GM23338 (cell line): Measurements from ENCODE around the gene CELF2. TPM values are rescaled to one million over a fixed set of nuclear protein-coding genes. Genes with fewer than 3 reads are reported as not detected.

ENCODE experiments used
- ATAC-seq: fragments of 200-7000 bp; cut with Tn5 transposase; 3 replicates; pipeline ENCODE4 v1.9.1; 2020
- DNase-seq: peaks from one replicate; pipeline ENCODE4 v3.0.0-alpha.2; 2015; ENCODE audit warnings: low spot score
- H2AFZ ChIP-seq: fragments of 200-600 bp; sonication (generic); 2 replicates; pipeline ENCODE4 v1.8.0; 2016; ENCODE audit warnings: antibody characterized with exemption, mild to moderate bottlenecking, moderate library complexity
- H3F3A ChIP-seq: fragments of 200-600 bp; sonication (generic); replicated peaks from 2 replicates; pipeline ENCODE4 v1.8.0; 2017; ENCODE audit warnings: antibody characterized with exemption, mixed run types, low read depth
- H3K27ac ChIP-seq: fragments of 200-600 bp; sonication (generic); 2 replicates; pipeline ENCODE4 v1.6.1; 2016; ENCODE audit warnings: low read depth
- H3K27me3 ChIP-seq: fragments of 200-600 bp; sonication (generic); 2 replicates; pipeline ENCODE4 v1.8.0; 2016; ENCODE audit warnings: mild to moderate bottlenecking, mixed run types, moderate library complexity; ENCODE audit not compliant: insufficient read depth
- H3K36me3 ChIP-seq: fragments of 200-600 bp; sonication (generic); 2 replicates; pipeline ENCODE4 v1.8.0; 2016; ENCODE audit warnings: mild to moderate bottlenecking; ENCODE audit not compliant: insufficient read depth
- H3K4me1 ChIP-seq: fragments of 200-600 bp; sonication (generic); 2 replicates; pipeline ENCODE4 v1.8.0; 2016; ENCODE audit warnings: mild to moderate bottlenecking, moderate library complexity; ENCODE audit not compliant: insufficient read depth
- H3K4me2 ChIP-seq: fragments of 200-600 bp; sonication (generic); 2 replicates; pipeline ENCODE4 v1.7.1; 2017; ENCODE audit warnings: mixed run types
- H3K4me3 ChIP-seq: fragments of 200-600 bp; sonication (generic); 2 replicates; pipeline ENCODE4 v1.6.1; 2016; ENCODE audit warnings: mixed run types
- H3K79me2 ChIP-seq: fragments of 200-600 bp; sonication (generic); replicated peaks from 2 replicates; pipeline ENCODE4 v1.8.0; 2017; ENCODE audit warnings: mild to moderate bottlenecking; ENCODE audit not compliant: insufficient read depth
- H3K9me2 ChIP-seq: fragments of 200-600 bp; sonication (generic); 2 replicates; pipeline ENCODE4 v1.8.0; 2017; ENCODE audit not compliant: insufficient read depth
- H4K20me1 ChIP-seq: fragments of 200-600 bp; sonication (generic); replicated peaks from 2 replicates; pipeline ENCODE4 v1.8.0; 2017; ENCODE audit warnings: mild to moderate bottlenecking; ENCODE audit not compliant: insufficient read depth
- H3K27ac Mint-ChIP-seq: 2 replicates; pipeline ENCODE4 v1.8.0; 2020; ENCODE audit warnings: inconsistent platforms, mild to moderate bottlenecking, moderate library complexity, mixed read lengths
- H3K27me3 Mint-ChIP-seq: 3 replicates; pipeline ENCODE4 v1.8.0; 2022; ENCODE audit warnings: low read depth, mild to moderate bottlenecking, moderate library complexity, mixed read lengths, inconsistent platforms; ENCODE audit not compliant: insufficient read depth, poor library complexity
- H3K36me3 Mint-ChIP-seq: 3 replicates; pipeline ENCODE4 v1.8.0; 2021; ENCODE audit warnings: low read depth, mild to moderate bottlenecking, inconsistent platforms, moderate library complexity, mixed read lengths
- H3K4me1 Mint-ChIP-seq: 3 replicates; pipeline ENCODE4 v1.8.0; 2020; ENCODE audit warnings: mild to moderate bottlenecking, inconsistent platforms, mixed read lengths
- H3K4me3 Mint-ChIP-seq: 3 replicates; pipeline ENCODE4 v1.8.0; 2021; ENCODE audit warnings: moderate library complexity, mild to moderate bottlenecking, inconsistent platforms, mixed read lengths
- H3K9me3 Mint-ChIP-seq: 3 replicates; pipeline ENCODE4 v1.8.0; 2020; ENCODE audit warnings: moderate library complexity, mild to moderate bottlenecking, inconsistent platforms, mixed read lengths
- CREB1 ChIP-seq: fragments of 250-450 bp; sonication (Bioruptor Pico); IDR thresholded peaks from 2 replicates; pipeline ENCODE4 v1.5.0; 2020; ENCODE audit warnings: low read depth, mild to moderate bottlenecking, moderate library complexity
- EZH2phosphoT487 ChIP-seq: fragments of 200-600 bp; sonication (generic); IDR thresholded peaks from one replicate; pipeline ENCODE4 v1.8.1; 2018; ENCODE audit warnings: antibody characterized with exemption; ENCODE audit not compliant: unreplicated experiment
- NANOG ChIP-seq: IDR thresholded peaks from 2 replicates; pipeline ENCODE4 v1.6.1; 2016; ENCODE audit warnings: antibody characterized with exemption, borderline replicate concordance
- POLR2AphosphoS5 ChIP-seq: IDR thresholded peaks from 2 replicates; pipeline ENCODE4 v1.6.1; 2016; ENCODE audit warnings: antibody characterized with exemption, low read depth
- REST ChIP-seq: IDR thresholded peaks from one replicate; pipeline ENCODE4 v1.6.1; 2018; ENCODE audit warnings: antibody characterized with exemption; ENCODE audit not compliant: unreplicated experiment
- ZNF114 ChIP-seq: fragments of 250-450 bp; sonication (Bioruptor Pico); IDR thresholded peaks from 2 replicates; pipeline ENCODE4 v1.5.0; 2020; ENCODE audit warnings: mild to moderate bottlenecking, moderate library complexity
- ZNF331 ChIP-seq: fragments of 250-450 bp; sonication (Bioruptor Pico); IDR thresholded peaks from 2 replicates; pipeline ENCODE4 v1.5.0; 2020; ENCODE audit warnings: low read depth, mild to moderate bottlenecking, moderate library complexity
- polyA plus RNA-seq: library from polyadenylated mRNA; unstranded; fragments of >200 nt; fragmentation: Nextera tagmentation; extraction: Ambion mirVana; gene quantifications from 2 replicates; pipeline ENCODE4 v1.2.1, GENCODE V29; 2016
- total RNA-seq: library from RNA; depleted of rRNA; stranded (reverse); fragments of >200 nt; shearing (Covaris generic); gene quantifications from 2 replicates; pipeline ENCODE4 v1.2.3, GENCODE V29; 2014
- TF ChIP-seq, protein P1 (sequence below), 2 experiments: fragments of 200-600 bp in 1 of 2; sonication (generic) in 1 of 2; conservative IDR thresholded peaks; 2 replicates each; pipeline versions ENCODE4 v1.5.1 to v1.6.1; 2016 to 2017; ENCODE audit warnings: antibody characterized with exemption in 2 of 2, low read depth in 2 of 2, mild to moderate bottlenecking in 2 of 2, moderate library complexity in 1 of 2

Gene CELF2
- total and polyA plus RNA-seq, 2 experiments from 2014 or later = 18.1 to 22.5 TPM

DNA sequence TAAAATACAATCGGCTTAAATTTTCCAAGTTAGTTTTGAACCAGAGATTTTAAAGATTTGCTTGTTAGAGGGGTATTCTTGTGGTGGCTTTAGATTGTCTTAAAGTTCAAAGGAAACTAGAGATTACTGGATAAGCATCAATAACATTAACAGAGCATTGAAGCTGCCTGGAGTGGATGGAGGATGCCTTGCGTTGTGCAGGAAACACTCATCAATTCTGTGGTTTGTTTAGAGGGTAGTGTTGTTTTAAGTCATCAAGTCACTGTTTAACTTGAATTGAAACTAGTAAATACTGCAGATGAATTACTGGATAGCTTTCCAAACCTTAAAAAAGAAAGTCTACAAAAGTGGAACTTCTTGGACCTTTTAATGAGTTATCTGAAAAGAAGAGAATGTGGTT, 218.6 kb downstream of the CELF2 start:
- TF ChIP-seq, protein P1, sequence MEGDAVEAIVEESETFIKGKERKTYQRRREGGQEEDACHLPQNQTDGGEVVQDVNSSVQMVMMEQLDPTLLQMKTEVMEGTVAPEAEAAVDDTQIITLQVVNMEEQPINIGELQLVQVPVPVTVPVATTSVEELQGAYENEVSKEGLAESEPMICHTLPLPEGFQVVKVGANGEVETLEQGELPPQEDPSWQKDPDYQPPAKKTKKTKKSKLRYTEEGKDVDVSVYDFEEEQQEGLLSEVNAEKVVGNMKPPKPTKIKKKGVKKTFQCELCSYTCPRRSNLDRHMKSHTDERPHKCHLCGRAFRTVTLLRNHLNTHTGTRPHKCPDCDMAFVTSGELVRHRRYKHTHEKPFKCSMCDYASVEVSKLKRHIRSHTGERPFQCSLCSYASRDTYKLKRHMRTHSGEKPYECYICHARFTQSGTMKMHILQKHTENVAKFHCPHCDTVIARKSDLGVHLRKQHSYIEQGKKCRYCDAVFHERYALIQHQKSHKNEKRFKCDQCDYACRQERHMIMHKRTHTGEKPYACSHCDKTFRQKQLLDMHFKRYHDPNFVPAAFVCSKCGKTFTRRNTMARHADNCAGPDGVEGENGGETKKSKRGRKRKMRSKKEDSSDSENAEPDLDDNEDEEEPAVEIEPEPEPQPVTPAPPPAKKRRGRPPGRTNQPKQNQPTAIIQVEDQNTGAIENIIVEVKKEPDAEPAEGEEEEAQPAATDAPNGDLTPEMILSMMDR (conservative IDR thresholded peaks at IDR 0.05; ENCODE audit: low read depth in 2 of 2) = no peak
- no peak for TF ChIP-seq POLR2AphosphoS5
- no peak for TF ChIP-seq ZNF114 (CRISPR knock-in tag)
- no peak for TF ChIP-seq NANOG
- TF ChIP-seq REST = no peak
- no peak for TF ChIP-seq ZNF331 (CRISPR knock-in tag)
- TF ChIP-seq CREB1 = no peak
- no peak for TF ChIP-seq EZH2phosphoT487
- Histone ChIP-seq H3K4me2 (no peak overlapping the region), H4K20me1 (no peaks in the 10 kb centered on the region), H3K4me1 (no peaks in the 10 kb centered on the region; the same call in 1 of the 2 replicates), H3K27ac (no peak overlapping the region), H3K9me2 (0 out of 2 replicates have a peak, but pooled peaks cover 3% of the 10 kb centered on the region), H3K27me3 (no peaks in the 10 kb centered on the region), H3K4me3 (no peak overlapping the region), H3K79me2 (0 out of 2 replicates have a peak, but pooled peaks cover 6% of the 10 kb centered on the region), H2AFZ (no peak overlapping the region), H3F3A (no peaks in the 10 kb centered on the region), H3K36me3 (no peaks in the 10 kb centered on the region)
- H3K27me3 Mint-ChIP-seq = peaks cover 2% of the 10 kb centered on the region
- H3K9me3 Mint-ChIP-seq = no peaks in the 10 kb centered on the region
- no peak overlapping the region for H3K4me3 Mint-ChIP-seq
- DNase-seq (no peak), ATAC-seq (no peak)
- H3K27ac Mint-ChIP-seq = no peak overlapping the region
- peaks cover 6% of the 10 kb centered on the region; the same call in 1 of the 3 replicates for H3K4me1 Mint-ChIP-seq
- H3K36me3 Mint-ChIP-seq = no peaks in the 10 kb centered on the region

DNA sequence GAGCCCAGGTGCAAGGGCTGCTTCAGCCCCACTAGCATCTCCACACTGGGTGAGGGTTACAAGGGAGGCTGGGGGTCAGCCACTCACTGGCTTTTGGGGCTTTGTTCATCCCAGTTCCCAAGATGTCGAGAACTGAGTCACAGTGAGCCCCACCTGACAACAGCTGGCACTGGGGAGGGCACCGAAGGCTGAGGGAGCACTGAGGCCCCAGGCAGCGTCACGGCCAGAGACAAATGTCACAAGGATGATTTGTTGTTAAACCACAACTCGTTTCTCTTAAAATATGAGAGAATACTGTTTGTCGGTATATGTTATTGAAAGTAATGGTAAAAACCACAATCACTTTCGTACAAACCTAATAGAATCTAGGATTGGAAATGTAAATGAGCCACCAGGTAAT, 219.9 kb downstream of the CELF2 start:
- no peaks in the 10 kb centered on the region for H3K27me3 ChIP-seq
- H3K36me3 Mint-ChIP-seq = no peaks in the 10 kb centered on the region
- H2AFZ ChIP-seq = no peak overlapping the region
- H3K36me3 ChIP-seq = no peaks in the 10 kb centered on the region
- H3F3A ChIP-seq = no peaks in the 10 kb centered on the region
- no peak overlapping the region for H3K4me3 ChIP-seq
- no peak overlapping the region for H3K27ac Mint-ChIP-seq
- no peaks in the 10 kb centered on the region for H3K9me3 Mint-ChIP-seq
- 0 out of 2 replicates have a peak, but pooled peaks cover 6% of the 10 kb centered on the region for H3K79me2 ChIP-seq
- DNase-seq = no peak
- H3K27ac ChIP-seq = no peak overlapping the region
- no peaks in the 10 kb centered on the region; the same call in 1 of the 2 replicates for H3K4me1 ChIP-seq
- no peak overlapping the region for H3K4me2 ChIP-seq
- H3K9me2 ChIP-seq = 0 out of 2 replicates have a peak, but pooled peaks cover 3% of the 10 kb centered on the region
- ATAC-seq = no peak
- no peak overlapping the region for H3K4me3 Mint-ChIP-seq
- peaks cover 6% of the 10 kb centered on the region; the same call in 1 of the 3 replicates for H3K4me1 Mint-ChIP-seq
- peaks cover 2% of the 10 kb centered on the region for H3K27me3 Mint-ChIP-seq
- no peaks in the 10 kb centered on the region for H4K20me1 ChIP-seq
- TF ChIP-seq REST (no peak), POLR2AphosphoS5 (no peak)
